ENCODE measurements around the gene RASEF.

The RASEF gene

GRCh38 chr9:82970359-82970758 lies 92.6 kb downstream of the RASEF start:
- TF ChIP-seq CTCF (IDR thresholded peaks at IDR 0.05) = no peak
- H3K4me3 Mint-ChIP-seq = no peak overlapping the region
- peaks cover 20% of the 10 kb centered on the region for H3K9me3 Mint-ChIP-seq
- no peaks in the 10 kb centered on the region for H3K4me1 Mint-ChIP-seq
- H3K27me3 Mint-ChIP-seq (ENCODE audit: low read depth, poor library complexity) = peaks cover 4% of the 10 kb centered on the region
- H3K27ac Mint-ChIP-seq = no peak overlapping the region
- DNase-seq = no peak
- H3K36me3 Mint-ChIP-seq (ENCODE audit: low read depth) = no peaks in the 10 kb centered on the region

GRCh38 chr9:82969291-82969690 lies 93.7 kb downstream of the RASEF start:
- Mint-ChIP-seq H3K27ac (no peak overlapping the region), H3K27me3 (ENCODE audit: low read depth, poor library complexity) (peaks cover 8% of the 10 kb centered on the region), H3K9me3 (peaks cover 13% of the 10 kb centered on the region), H3K4me3 (no peak overlapping the region), H3K4me1 (no peaks in the 10 kb centered on the region), H3K36me3 (ENCODE audit: low read depth) (no peaks in the 10 kb centered on the region)
- TF ChIP-seq CTCF (IDR thresholded peaks at IDR 0.05) = no peak
- DNase-seq = no peak

- TF ChIP-seq CTCF (IDR thresholded peaks at IDR 0.05) = no peak
- Mint-ChIP-seq H3K4me3 (no peak overlapping the region), H3K36me3 (ENCODE audit: low read depth) (no peaks in the 10 kb centered on the region), H3K9me3 (peaks cover 12% of the 10 kb centered on the region), H3K27me3 (ENCODE audit: low read depth, poor library complexity) (peaks cover 9% of the 10 kb centered on the region), H3K27ac (no peak overlapping the region), H3K4me1 (no peaks in the 10 kb centered on the region)
- no peak for DNase-seq
Observed at GRCh38 chr9:82968816-82969215, 94.1 kb downstream of the RASEF start.

- Mint-ChIP-seq H3K27me3 (ENCODE audit: low read depth, poor library complexity) (peaks cover 11% of the 10 kb centered on the region), H3K4me3 (no peak overlapping the region), H3K36me3 (ENCODE audit: low read depth) (no peaks in the 10 kb centered on the region), H3K9me3 (peaks cover 10% of the 10 kb centered on the region), H3K27ac (no peak overlapping the region), H3K4me1 (no peaks in the 10 kb centered on the region)
- TF ChIP-seq CTCF (IDR thresholded peaks at IDR 0.05) = no peak
- no peak for DNase-seq
Observed at GRCh38 chr9:82968388-82968787, 94.6 kb downstream of the RASEF start.

- Mint-ChIP-seq H3K27ac (no peak overlapping the region), H3K27me3 (ENCODE audit: low read depth, poor library complexity) (peaks cover 10% of the 10 kb centered on the region), H3K9me3 (peaks cover under 1% of the 10 kb centered on the region), H3K4me1 (peaks cover 46% of the 10 kb centered on the region), H3K4me3 (no peak overlapping the region), H3K36me3 (ENCODE audit: low read depth) (no peaks in the 10 kb centered on the region)
- DNase-seq = peak; percentile 83
- TF ChIP-seq CTCF (IDR thresholded peaks at IDR 0.05) = peak; percentile 86
Observed at GRCh38 chr9:82961504-82962125, 101.3 kb downstream of the RASEF start.

Data from nephron progenitor cell (in vitro differentiated cells).